Measurements from ENCODE around the gene EIPR1.

The EIPR1 gene

DNA sequence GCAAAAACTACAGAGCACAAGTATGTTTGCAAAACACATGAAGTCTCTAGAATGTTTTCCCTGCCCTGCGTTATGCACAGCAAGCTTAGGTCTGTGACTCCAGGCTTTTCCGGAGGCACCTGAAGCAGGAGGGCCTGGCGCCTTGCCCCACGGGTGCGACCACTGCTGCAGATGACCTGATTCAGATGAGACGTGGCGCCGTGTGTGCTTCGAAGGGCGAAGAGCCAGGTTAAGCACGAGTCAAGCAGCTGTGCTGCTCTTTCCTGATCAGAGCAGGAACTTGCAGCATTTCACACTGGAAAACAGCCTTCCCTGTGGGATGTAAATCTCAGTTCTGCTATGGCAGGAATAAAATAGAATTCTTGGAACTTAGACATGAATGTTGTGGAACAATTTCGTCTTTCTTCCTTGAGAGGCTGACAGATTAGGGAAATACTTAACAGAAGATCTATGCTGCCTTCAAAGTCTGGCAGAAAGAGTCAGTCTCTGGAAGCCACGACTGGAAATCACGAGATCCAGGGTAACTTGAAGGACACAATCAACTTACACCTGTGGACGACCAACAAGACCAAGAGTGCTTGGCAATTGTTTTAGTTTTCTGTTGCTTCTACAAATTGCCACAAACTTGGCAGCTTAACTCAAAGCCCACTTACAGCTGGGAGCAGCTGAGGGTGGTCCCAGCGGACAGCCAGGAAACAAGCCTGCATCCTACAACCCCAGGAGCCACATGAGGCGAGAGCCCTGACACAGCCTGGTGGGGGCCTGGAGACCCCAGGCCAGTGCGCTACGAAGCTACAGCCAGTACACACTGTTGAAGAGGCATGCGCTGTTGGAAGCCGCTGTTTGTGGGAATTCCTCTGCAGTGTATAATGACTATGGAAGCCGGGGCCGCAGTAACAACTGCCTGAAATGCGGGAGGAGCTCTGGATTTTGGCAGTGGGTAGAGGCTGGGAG is 42.9 kb downstream of the EIPR1 start:
- CTCF ChIA-PET = no interaction called here
- H3K27ac Mint-ChIP-seq = no peak overlapping the region
- H3K4me1 Mint-ChIP-seq = no peaks in the 10 kb centered on the region
- peaks cover 61% of the 10 kb centered on the region for H3K36me3 Mint-ChIP-seq
- H3K27me3 Mint-ChIP-seq = no peaks in the 10 kb centered on the region
- H3K9me3 Mint-ChIP-seq = peaks cover 17% of the 10 kb centered on the region
- no peak overlapping the region for H3K4me3 Mint-ChIP-seq
- no peak for DNase-seq

DNA sequence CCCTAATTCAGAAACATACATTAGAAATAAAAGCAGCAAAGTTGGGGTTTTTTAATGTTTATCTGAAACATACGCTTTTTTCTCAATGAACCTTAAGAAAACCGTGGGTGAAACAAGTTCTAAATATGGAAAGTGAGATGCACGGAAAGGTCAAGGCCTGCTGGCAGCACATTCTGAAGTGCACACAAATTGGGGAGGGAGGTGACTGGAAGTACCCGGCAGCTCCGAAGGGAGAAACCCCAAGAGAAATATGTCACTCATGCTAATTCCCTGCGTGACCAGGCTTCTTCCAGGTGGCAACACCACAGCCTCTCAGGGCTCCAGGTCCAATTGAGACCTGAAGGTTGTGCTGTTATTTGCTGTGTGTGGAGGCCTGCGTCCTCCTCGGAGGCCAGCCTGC is 45.5 kb downstream of the EIPR1 start:
- Mint-ChIP-seq H3K27me3 (no peaks in the 10 kb centered on the region), H3K9me3 (peaks cover 17% of the 10 kb centered on the region), H3K27ac (no peak overlapping the region), H3K4me1 (no peaks in the 10 kb centered on the region), H3K4me3 (no peak overlapping the region), H3K36me3 (peaks cover 57% of the 10 kb centered on the region)
- CTCF ChIA-PET = no interaction called here
- no peak for DNase-seq

DNA sequence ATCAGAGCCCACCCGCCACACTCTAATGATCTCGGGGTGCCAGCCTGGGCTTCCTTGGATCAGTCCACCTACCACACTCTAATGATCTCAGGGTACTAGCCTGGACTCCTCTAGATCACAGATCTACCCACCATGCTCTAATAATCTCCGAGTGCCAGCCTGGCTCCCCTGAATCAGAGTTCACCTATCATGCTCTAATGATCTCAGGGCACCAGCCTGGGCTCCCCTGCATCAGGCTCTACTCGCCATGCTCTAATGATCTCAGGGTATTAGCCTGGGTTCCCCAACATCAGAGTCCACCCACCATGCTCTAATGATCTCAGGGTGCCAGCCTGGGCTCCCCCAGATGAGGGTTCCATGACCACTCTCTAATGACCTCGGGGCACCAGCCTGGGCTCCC is 48.1 kb downstream of the EIPR1 start:
- no peak overlapping the region for H3K27ac Mint-ChIP-seq
- H3K4me3 Mint-ChIP-seq = no peak overlapping the region
- H3K9me3 Mint-ChIP-seq = peaks cover 13% of the 10 kb centered on the region
- DNase-seq = no peak
- H3K36me3 Mint-ChIP-seq = peaks cover 37% of the 10 kb centered on the region
- no peaks in the 10 kb centered on the region for H3K27me3 Mint-ChIP-seq
- CTCF ChIA-PET = no interaction called here
- no peaks in the 10 kb centered on the region for H3K4me1 Mint-ChIP-seq

DNA sequence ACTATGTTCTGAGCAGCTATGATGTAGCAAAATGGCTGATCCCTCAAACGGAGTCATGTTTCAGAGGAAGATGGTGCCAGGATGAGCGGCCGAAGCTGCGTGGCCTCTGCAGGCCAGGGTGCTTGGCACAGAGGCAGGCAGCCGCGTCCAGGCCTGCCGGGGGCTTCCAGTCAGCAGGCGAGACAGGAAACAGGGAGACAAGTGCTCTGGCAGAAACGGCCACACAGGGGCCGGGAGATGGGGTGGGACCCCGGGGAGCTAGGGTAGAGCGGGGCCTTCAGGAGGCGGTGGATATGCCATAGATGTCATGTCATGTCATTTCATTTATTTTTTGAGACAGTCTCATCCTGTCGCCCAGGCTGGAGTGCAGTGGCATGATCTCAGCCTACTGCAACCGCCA is 50.7 kb downstream of the EIPR1 start:
- H3K36me3 Mint-ChIP-seq = peaks cover 14% of the 10 kb centered on the region
- H3K9me3 Mint-ChIP-seq = peaks cover 10% of the 10 kb centered on the region
- no peak overlapping the region for H3K27ac Mint-ChIP-seq
- H3K4me3 Mint-ChIP-seq = no peak overlapping the region
- no peaks in the 10 kb centered on the region for H3K27me3 Mint-ChIP-seq
- CTCF ChIA-PET = no interaction called here
- H3K4me1 Mint-ChIP-seq = no peaks in the 10 kb centered on the region
- no peak for DNase-seq

DNA sequence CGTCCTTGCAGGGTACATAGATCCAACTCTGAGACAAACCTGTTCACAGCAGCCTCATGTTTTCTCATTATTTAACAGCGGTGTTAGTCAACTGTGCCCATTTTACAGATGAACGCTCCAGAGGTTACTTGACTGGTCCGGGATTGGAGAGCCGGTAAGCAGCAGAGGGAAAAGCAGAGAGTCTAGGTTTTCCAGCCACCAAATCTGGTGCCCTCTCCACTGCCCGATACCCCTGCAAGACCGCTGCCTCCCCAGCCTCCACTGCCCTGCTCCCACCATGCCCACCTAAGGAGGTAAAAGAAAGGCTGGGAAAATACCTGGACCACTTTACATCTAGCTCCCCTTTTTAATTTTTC is 51.5 kb downstream of the EIPR1 start:
- CTCF ChIA-PET = no interaction called here
- H3K36me3 Mint-ChIP-seq = peaks cover 17% of the 10 kb centered on the region

GRCh38 chr2:3325458-3326181 is 52.0 kb downstream of the EIPR1 start:
- CTCF ChIA-PET = no interaction called here
- DNase-seq = peak; percentile 8

More for the DNA sequence above, 51.5 kb downstream of the EIPR1 start:
- Mint-ChIP-seq H3K27me3 (no peaks in the 10 kb centered on the region), H3K27ac (no peak overlapping the region), H3K4me1 (no peaks in the 10 kb centered on the region), H3K9me3 (peaks cover 10% of the 10 kb centered on the region), H3K4me3 (no peak overlapping the region)
- DNase-seq = no peak

GRCh38 chr2:3324404-3325281 is 53.0 kb downstream of the EIPR1 start:
- Mint-ChIP-seq H3K4me3 (no peak overlapping the region), H3K36me3 (peaks cover 7% of the 10 kb centered on the region)
- CTCF ChIA-PET = no interaction called here

More at GRCh38 chr2:3325458-3326181, 52.0 kb downstream of the EIPR1 start:
- H3K36me3 Mint-ChIP-seq = peaks cover 11% of the 10 kb centered on the region
- H3K27me3 Mint-ChIP-seq = no peaks in the 10 kb centered on the region
- no peaks in the 10 kb centered on the region for H3K4me1 Mint-ChIP-seq
- H3K9me3 Mint-ChIP-seq = peaks cover 5% of the 10 kb centered on the region
- H3K4me3 Mint-ChIP-seq = no peak overlapping the region
- H3K27ac Mint-ChIP-seq = peak overlapping the region; percentile 55

DNA sequence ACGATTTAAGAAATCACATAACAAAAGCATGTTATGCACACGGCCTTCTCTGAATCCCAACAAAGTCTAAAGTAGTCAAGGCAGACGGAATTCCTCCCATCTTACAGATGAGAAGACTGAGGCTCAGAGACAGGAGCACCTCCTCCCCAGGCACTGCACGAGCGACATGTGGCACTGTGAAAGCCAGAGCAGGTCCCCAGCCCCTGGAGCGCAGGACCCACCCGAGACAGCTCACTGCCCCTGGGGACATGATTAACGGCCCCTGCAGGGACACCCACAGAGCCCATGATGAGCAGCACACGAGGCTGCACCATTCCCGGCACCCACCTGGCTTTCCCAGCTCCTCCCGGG is 53.6 kb downstream of the EIPR1 start:
- no peak for DNase-seq
- Mint-ChIP-seq H3K4me1 (no peaks in the 10 kb centered on the region), H3K4me3 (no peak overlapping the region), H3K27me3 (no peaks in the 10 kb centered on the region), H3K9me3 (no peaks in the 10 kb centered on the region), H3K27ac (no peak overlapping the region), H3K36me3 (peaks cover 7% of the 10 kb centered on the region)
- CTCF ChIA-PET = no interaction called here

More at GRCh38 chr2:3324404-3325281, 53.0 kb downstream of the EIPR1 start:
- H3K4me1 Mint-ChIP-seq = no peaks in the 10 kb centered on the region
- peak overlapping the region; percentile 55 for H3K27ac Mint-ChIP-seq
- no peaks in the 10 kb centered on the region for H3K27me3 Mint-ChIP-seq
- DNase-seq = peak; percentile 1
- no peaks in the 10 kb centered on the region for H3K9me3 Mint-ChIP-seq

- Mint-ChIP-seq H3K9me3 (no peaks in the 10 kb centered on the region), H3K4me3 (no peak overlapping the region), H3K36me3 (peaks cover 12% of the 10 kb centered on the region), H3K27me3 (no peaks in the 10 kb centered on the region), H3K4me1 (no peaks in the 10 kb centered on the region), H3K27ac (no peak overlapping the region)
- CTCF ChIA-PET = no interaction called here
- no peak for DNase-seq
These were observed 54.1 kb downstream of the EIPR1 start for GRCh38 chr2:3323360-3324035.

DNA sequence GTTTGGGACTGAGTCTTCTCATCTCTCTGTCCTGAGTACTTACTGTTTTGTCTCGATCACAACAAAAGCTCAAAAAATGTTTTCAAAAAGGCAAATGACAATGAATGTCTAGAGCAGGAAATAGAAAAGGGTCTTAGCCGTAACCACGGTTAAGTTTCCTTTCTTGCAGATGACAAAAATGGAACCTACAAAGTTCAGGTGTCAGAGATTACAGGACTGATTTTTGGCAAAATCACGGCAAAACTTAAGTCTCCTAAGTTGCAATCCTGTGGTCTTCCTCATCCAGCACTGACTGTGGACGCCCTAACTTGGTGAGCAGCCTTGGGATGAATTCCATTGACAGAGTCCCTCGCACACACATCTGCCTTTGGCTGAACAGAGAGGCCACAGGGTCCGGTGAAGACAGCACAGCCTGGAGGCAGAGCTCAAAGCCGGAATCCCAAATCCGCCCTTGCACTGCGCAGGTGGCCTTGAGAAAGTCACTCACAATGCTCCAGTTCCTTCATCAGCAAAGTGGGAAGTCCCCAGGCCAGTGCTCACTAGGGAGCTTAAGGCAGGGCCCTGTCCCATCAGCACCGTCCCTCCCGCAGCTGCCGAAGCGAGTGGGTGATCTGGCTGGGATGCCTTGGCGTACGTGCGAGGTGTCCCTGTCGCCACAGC is 55.2 kb downstream of the EIPR1 start:
- Mint-ChIP-seq H3K27ac (peak overlapping the region; percentile 56), H3K4me3 (no peak overlapping the region), H3K4me1 (no peaks in the 10 kb centered on the region)

DNA sequence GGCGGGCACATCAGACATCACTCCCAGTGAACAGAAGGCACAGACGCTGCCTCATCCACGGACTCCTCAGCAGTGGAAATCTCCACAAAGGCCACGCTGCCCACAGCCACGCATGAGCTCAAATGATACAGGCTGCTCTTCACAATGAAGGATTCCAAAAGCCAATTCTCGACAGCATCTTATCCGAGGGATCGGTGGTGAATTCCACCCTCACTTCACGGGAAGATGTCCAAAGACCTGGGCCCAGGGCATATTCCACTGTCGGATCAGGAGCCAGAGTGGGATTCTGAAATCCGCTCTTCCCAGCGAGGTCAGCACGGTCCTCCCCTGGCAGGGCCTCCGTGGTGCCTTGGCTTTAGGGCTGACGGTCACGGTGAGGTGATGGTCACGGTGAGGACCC is 55.8 kb downstream of the EIPR1 start:
- no peak for DNase-seq
- peaks cover 20% of the 10 kb centered on the region for H3K36me3 Mint-ChIP-seq
- CTCF ChIA-PET = no interaction called here
- no peaks in the 10 kb centered on the region for H3K4me1 Mint-ChIP-seq
- H3K9me3 Mint-ChIP-seq = no peaks in the 10 kb centered on the region
- H3K27ac Mint-ChIP-seq = peak overlapping the region; percentile 56
- H3K4me3 Mint-ChIP-seq = no peak overlapping the region
- no peaks in the 10 kb centered on the region for H3K27me3 Mint-ChIP-seq

More for the DNA sequence above, 55.2 kb downstream of the EIPR1 start:
- no peak for DNase-seq
- Mint-ChIP-seq H3K27me3 (no peaks in the 10 kb centered on the region), H3K36me3 (peaks cover 17% of the 10 kb centered on the region), H3K9me3 (no peaks in the 10 kb centered on the region)
- CTCF ChIA-PET = no interaction called here

DNA sequence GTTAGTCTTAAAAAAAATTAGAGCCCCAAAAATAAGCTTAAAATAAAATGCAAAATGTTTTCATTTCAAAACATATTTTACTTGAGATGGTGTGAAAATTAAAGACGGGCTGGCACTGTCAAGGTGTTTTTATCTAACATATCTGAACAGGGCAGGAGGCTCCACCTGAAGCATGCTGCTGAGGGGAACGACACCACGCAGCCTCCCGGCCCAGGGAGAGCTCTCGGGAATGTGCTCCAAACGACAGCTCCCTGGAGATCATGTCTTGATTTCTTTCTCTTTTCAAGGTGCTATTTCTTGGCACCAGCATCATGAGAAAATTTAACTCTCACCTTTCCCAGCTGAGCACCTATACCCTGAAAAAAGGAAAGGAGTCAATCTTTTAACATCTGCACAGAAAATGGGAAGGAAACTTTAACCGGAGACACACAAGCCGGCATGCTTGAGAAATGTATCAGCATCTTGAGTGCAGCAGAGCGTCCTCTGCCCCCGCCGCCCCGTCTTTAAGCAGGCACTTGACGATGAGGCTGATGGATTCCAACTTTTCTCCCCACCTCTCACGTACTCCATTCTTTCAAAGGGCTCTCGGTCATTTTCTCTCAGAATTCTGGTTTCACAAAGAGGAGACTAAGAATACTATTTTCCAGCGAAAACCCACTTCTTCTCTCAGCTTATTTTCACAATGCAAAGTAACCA is 56.6 kb downstream of the EIPR1 start:
- no peak for DNase-seq
- CTCF ChIA-PET = no interaction called here
- Mint-ChIP-seq H3K36me3 (peaks cover 20% of the 10 kb centered on the region), H3K9me3 (no peaks in the 10 kb centered on the region), H3K4me1 (no peaks in the 10 kb centered on the region), H3K27me3 (no peaks in the 10 kb centered on the region), H3K27ac (peak overlapping the region; percentile 30), H3K4me3 (no peak overlapping the region)

Data from activated naive CD4-positive, alpha-beta T cell treated with anti-CD3 and anti-CD28 coated beads, Interleukin-2, amount 10 ng/mL, durations not matched to agents 7 days and 5 days (primary cell).